ENCODE measurements around the gene MSRB2. TPM values are rescaled to one million over a fixed set of nuclear protein-coding genes. Genes with fewer than 3 reads are reported as not detected.

Gene MSRB2
- total RNA-seq, 4 donors from 2014 or later = 9.1 to 17.6 (median 13.8) TPM

- TF ChIP-seq, protein P1, sequence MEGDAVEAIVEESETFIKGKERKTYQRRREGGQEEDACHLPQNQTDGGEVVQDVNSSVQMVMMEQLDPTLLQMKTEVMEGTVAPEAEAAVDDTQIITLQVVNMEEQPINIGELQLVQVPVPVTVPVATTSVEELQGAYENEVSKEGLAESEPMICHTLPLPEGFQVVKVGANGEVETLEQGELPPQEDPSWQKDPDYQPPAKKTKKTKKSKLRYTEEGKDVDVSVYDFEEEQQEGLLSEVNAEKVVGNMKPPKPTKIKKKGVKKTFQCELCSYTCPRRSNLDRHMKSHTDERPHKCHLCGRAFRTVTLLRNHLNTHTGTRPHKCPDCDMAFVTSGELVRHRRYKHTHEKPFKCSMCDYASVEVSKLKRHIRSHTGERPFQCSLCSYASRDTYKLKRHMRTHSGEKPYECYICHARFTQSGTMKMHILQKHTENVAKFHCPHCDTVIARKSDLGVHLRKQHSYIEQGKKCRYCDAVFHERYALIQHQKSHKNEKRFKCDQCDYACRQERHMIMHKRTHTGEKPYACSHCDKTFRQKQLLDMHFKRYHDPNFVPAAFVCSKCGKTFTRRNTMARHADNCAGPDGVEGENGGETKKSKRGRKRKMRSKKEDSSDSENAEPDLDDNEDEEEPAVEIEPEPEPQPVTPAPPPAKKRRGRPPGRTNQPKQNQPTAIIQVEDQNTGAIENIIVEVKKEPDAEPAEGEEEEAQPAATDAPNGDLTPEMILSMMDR (IDR thresholded peaks at IDR 0.05) = no peak
- no peak for TF ChIP-seq POLR2A (IDR thresholded peaks at IDR 0.05)
- no peak for DNase-seq
- Histone ChIP-seq H3K36me3 (peaks cover 0 to 53% (median 0%) of the 10 kb centered on the region in 3 donors), H3K4me1 (no peaks in the 10 kb centered on the region), H3K27me3 (no peaks in the 10 kb centered on the region), H3K9me3 (no peaks in the 10 kb centered on the region), H3K4me3 (no peak overlapping the region), H3K27ac (no peak overlapping the region)
These were observed 16.3 kb downstream of the MSRB2 start for GRCh38 chr10:23111517-23112286.

- no peak overlapping the region for H3K27ac ChIP-seq
- peaks cover 0 to 58% (median 0%) of the 10 kb centered on the region in 3 donors for H3K36me3 ChIP-seq
- no peak for DNase-seq
- H3K4me3 ChIP-seq = no peak overlapping the region
- H3K9me3 ChIP-seq = no peaks in the 10 kb centered on the region
- no peaks in the 10 kb centered on the region for H3K27me3 ChIP-seq
- no peak for TF ChIP-seq POLR2A (IDR thresholded peaks at IDR 0.05)
- TF ChIP-seq, protein P1 (IDR thresholded peaks at IDR 0.05) = no peak
- H3K4me1 ChIP-seq = no peaks in the 10 kb centered on the region
These were observed 19.0 kb downstream of the MSRB2 start for GRCh38 chr10:23114228-23114850.

GRCh38 chr10:23116486-23117205 lies 21.3 kb downstream of the MSRB2 start:
- Histone ChIP-seq H3K27me3 (no peaks in the 10 kb centered on the region), H3K4me3 (no peak overlapping the region), H3K36me3 (peaks cover 0 to 52% (median 0%) of the 10 kb centered on the region in 3 donors), H3K27ac (no peak overlapping the region), H3K4me1 (no peaks in the 10 kb centered on the region), H3K9me3 (no peaks in the 10 kb centered on the region)
- TF ChIP-seq POLR2A (IDR thresholded peaks at IDR 0.05) = no peak
- TF ChIP-seq, protein P1 (IDR thresholded peaks at IDR 0.05) = no peak
- DNase-seq = no peak

- H3K4me3 ChIP-seq = no peak overlapping the region
- no peak for DNase-seq
- H3K4me1 ChIP-seq = no peaks in the 10 kb centered on the region
- no peak overlapping the region for H3K27ac ChIP-seq
- no peaks in the 10 kb centered on the region for H3K27me3 ChIP-seq
- TF ChIP-seq POLR2A (IDR thresholded peaks at IDR 0.05) = no peak
- TF ChIP-seq, protein P1 (IDR thresholded peaks at IDR 0.05) = no peak
- no peaks in the 10 kb centered on the region for H3K9me3 ChIP-seq
- peaks cover 0 to 33% (median 0%) of the 10 kb centered on the region in 3 donors for H3K36me3 ChIP-seq
These were observed 24.9 kb downstream of the MSRB2 start for GRCh38 chr10:23120001-23120934.

- no peaks in the 10 kb centered on the region for H3K27me3 ChIP-seq
- no peak overlapping the region for H3K4me3 ChIP-seq
- H3K27ac ChIP-seq = no peak overlapping the region
- H3K36me3 ChIP-seq = peaks cover 0 to 33% (median 0%) of the 10 kb centered on the region in 3 donors
- no peaks in the 10 kb centered on the region for H3K4me1 ChIP-seq
- H3K9me3 ChIP-seq = no peaks in the 10 kb centered on the region
- TF ChIP-seq, protein P1 (IDR thresholded peaks at IDR 0.05) = no peak
- TF ChIP-seq POLR2A (IDR thresholded peaks at IDR 0.05) = no peak
- DNase-seq = no peak
These were observed 25.8 kb downstream of the MSRB2 start for GRCh38 chr10:23121135-23121534.

Data from Peyer's patch (tissue), 4 donors.